Uterus (tissue), 2 donors: Measurements from ENCODE around the gene PLIN5.

Source experiments
- POLR2A ChIP-seq, 2 donors: fragments of 450-650 bp; IDR thresholded peaks; one replicate each; pipeline ENCODE4 v1.6.1; 2016; ENCODE audit warnings: antibody characterized with exemption in 2 of 2, mild to moderate bottlenecking in 1 of 2, moderate library complexity in 1 of 2
- TF ChIP-seq, protein P1 (sequence below), 4 experiments: fragments of 200-600 bp in 2 of 4; fragments of 450-650 bp in 2 of 4; sonication (generic) in 2 of 4; IDR thresholded peaks; one replicate each; pipeline ENCODE4 v1.5.1; 2016 to 2019; ENCODE audit warnings: antibody characterized with exemption in 4 of 4, mild to moderate bottlenecking in 2 of 4, moderate library complexity in 1 of 4

- TF ChIP-seq, protein P1, sequence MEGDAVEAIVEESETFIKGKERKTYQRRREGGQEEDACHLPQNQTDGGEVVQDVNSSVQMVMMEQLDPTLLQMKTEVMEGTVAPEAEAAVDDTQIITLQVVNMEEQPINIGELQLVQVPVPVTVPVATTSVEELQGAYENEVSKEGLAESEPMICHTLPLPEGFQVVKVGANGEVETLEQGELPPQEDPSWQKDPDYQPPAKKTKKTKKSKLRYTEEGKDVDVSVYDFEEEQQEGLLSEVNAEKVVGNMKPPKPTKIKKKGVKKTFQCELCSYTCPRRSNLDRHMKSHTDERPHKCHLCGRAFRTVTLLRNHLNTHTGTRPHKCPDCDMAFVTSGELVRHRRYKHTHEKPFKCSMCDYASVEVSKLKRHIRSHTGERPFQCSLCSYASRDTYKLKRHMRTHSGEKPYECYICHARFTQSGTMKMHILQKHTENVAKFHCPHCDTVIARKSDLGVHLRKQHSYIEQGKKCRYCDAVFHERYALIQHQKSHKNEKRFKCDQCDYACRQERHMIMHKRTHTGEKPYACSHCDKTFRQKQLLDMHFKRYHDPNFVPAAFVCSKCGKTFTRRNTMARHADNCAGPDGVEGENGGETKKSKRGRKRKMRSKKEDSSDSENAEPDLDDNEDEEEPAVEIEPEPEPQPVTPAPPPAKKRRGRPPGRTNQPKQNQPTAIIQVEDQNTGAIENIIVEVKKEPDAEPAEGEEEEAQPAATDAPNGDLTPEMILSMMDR (IDR thresholded peaks at IDR 0.05), result peak; percentile 88 to 100 (median 92)
- TF ChIP-seq POLR2A (IDR thresholded peaks at IDR 0.05), result no peak
Observed at GRCh38 chr19:4557971-4558941, 23.2 kb upstream of the PLIN5 start.
